DND-41 (cell line): ENCODE results near the gene ARHGEF4.

ENCODE experiments used
- ATAC-seq: fragments of 200-7000 bp; cut with Tn5 transposase; 3 replicates; pipeline ENCODE4 v1.9.1; 2021; ENCODE audit warnings: low read depth; ENCODE audit not compliant: insufficient read depth
- DNase-seq: peaks from one replicate; pipeline ENCODE4 v3.0.0-alpha.2; 2020
- H2AFZ ChIP-seq: 2 replicates; pipeline ENCODE4 v1.6.0; 2012; ENCODE audit warnings: low read depth, low read length
- H3K27ac ChIP-seq: 2 replicates; pipeline ENCODE4 v1.5.1; 2012; ENCODE audit warnings: low read length, inconsistent platforms
- H3K27me3 ChIP-seq: fragments of 200-600 bp; sonication (generic); 2 replicates; pipeline ENCODE4 v1.6.0; 2012; ENCODE audit warnings: low read length, mild to moderate bottlenecking, inconsistent platforms; ENCODE audit not compliant: insufficient read depth, poor library complexity
- H3K36me3 ChIP-seq: 2 replicates; pipeline ENCODE4 v1.5.1; 2012; ENCODE audit warnings: low read length, inconsistent platforms; ENCODE audit not compliant: insufficient read depth
- H3K4me1 ChIP-seq: 2 replicates; pipeline ENCODE4 v1.5.1; 2012; ENCODE audit warnings: mild to moderate bottlenecking, low read length; ENCODE audit not compliant: insufficient read depth
- H3K4me2 ChIP-seq: 2 replicates; pipeline ENCODE4 v1.6.0; 2012; ENCODE audit warnings: mild to moderate bottlenecking, moderate library complexity, low read length, inconsistent platforms; ENCODE audit not compliant: insufficient read depth
- H3K4me3 ChIP-seq, 2 experiments: fragments of 200-600 bp in 1 of 2; shearing (Covaris generic) in 1 of 2; 2 replicates each; pipeline ENCODE4 v1.5.1; 2012 to 2016; ENCODE audit warnings: inconsistent platforms in 2 of 2, low read length in 2 of 2, mild to moderate bottlenecking in 2 of 2, low read depth in 1 of 2, moderate library complexity in 1 of 2
- H3K79me2 ChIP-seq: 2 replicates; pipeline ENCODE4 v1.6.0; 2012; ENCODE audit warnings: low read length, inconsistent platforms; ENCODE audit not compliant: insufficient read depth
- H3K9ac ChIP-seq: 2 replicates; pipeline ENCODE4 v1.6.0; 2012; ENCODE audit warnings: low read depth, mild to moderate bottlenecking, inconsistent platforms, low read length, moderate library complexity
- H3K9me3 ChIP-seq: 2 replicates; pipeline ENCODE4 v1.5.1; 2012; ENCODE audit warnings: low read length, moderate library complexity, mild to moderate bottlenecking, inconsistent platforms; ENCODE audit not compliant: insufficient read depth, severe bottlenecking
- H4K20me1 ChIP-seq: 2 replicates; pipeline ENCODE4 v1.6.0; 2012; ENCODE audit warnings: low read length; ENCODE audit not compliant: insufficient read depth
- EZH2 ChIP-seq: IDR thresholded peaks from 3 replicates; pipeline ENCODE4 v1.6.1; 2012; ENCODE audit warnings: borderline replicate concordance, low read depth, mild to moderate bottlenecking, moderate library complexity, low read length, inconsistent platforms; ENCODE audit not compliant: severe bottlenecking
- TF ChIP-seq, protein P1 (sequence below): IDR thresholded peaks from 2 replicates; pipeline ENCODE4 v1.5.1; 2012; ENCODE audit warnings: borderline replicate concordance, low read length, moderate library complexity, mild to moderate bottlenecking; ENCODE audit not compliant: poor library complexity, severe bottlenecking; ENCODE audit errors: extremely low read depth

The ARHGEF4 gene

DNA sequence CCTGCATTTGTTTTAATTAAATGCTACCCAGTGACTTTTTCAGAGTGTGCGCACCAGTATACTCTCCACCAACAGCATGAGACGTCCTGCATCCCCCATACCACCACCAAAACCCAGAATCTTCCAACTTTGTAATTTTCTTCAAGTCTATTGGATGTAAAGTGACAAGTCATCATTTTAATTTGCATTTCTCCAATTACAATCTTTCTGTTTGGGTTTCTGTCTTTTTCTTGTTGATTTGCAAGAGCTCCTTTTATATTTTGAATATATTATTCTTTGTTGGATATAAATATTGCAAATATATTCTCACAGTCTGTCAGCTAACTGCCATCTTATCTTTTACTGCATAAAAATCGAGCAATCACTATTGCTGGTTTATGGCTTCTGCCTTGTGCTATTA, 160.0 kb downstream of the ARHGEF4 start:
- H2AFZ ChIP-seq = no peak overlapping the region
- H3K27me3 ChIP-seq = peaks cover 3% of the 10 kb centered on the region
- DNase-seq (no peak), ATAC-seq (no peak)
- H4K20me1 ChIP-seq = no peaks in the 10 kb centered on the region
- no peaks in the 10 kb centered on the region for H3K36me3 ChIP-seq
- no peak overlapping the region for H3K4me3 ChIP-seq
- H3K9me3 ChIP-seq = no peaks in the 10 kb centered on the region
- no peak overlapping the region for H3K27ac ChIP-seq
- no peak for TF ChIP-seq EZH2
- TF ChIP-seq, protein P1, sequence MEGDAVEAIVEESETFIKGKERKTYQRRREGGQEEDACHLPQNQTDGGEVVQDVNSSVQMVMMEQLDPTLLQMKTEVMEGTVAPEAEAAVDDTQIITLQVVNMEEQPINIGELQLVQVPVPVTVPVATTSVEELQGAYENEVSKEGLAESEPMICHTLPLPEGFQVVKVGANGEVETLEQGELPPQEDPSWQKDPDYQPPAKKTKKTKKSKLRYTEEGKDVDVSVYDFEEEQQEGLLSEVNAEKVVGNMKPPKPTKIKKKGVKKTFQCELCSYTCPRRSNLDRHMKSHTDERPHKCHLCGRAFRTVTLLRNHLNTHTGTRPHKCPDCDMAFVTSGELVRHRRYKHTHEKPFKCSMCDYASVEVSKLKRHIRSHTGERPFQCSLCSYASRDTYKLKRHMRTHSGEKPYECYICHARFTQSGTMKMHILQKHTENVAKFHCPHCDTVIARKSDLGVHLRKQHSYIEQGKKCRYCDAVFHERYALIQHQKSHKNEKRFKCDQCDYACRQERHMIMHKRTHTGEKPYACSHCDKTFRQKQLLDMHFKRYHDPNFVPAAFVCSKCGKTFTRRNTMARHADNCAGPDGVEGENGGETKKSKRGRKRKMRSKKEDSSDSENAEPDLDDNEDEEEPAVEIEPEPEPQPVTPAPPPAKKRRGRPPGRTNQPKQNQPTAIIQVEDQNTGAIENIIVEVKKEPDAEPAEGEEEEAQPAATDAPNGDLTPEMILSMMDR = no peak
- H3K4me2 ChIP-seq = no peak overlapping the region
- no peak overlapping the region for H3K9ac ChIP-seq
- no peaks in the 10 kb centered on the region for H3K4me1 ChIP-seq
- H3K79me2 ChIP-seq = no peaks in the 10 kb centered on the region

DNA sequence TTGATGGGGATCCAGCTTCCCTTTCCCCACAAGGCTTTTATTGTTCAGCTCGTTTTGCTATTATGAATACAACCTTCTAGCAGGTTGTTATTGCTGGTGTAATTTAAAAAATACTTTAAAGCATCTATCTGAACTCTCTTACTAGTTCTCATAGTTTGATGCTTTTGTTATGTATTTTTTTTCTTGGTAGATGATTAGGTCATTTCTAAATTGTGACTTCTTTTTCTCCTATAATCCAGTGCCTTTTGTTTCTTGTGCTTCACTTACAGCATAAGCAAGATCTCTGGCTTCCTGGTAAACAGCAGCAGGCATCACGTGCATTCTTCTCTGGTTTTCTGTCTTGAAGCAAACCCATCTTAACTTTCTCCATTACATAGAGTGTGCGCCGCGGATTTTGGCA, 160.5 kb downstream of the ARHGEF4 start:
- H3K79me2 ChIP-seq = no peaks in the 10 kb centered on the region
- no peaks in the 10 kb centered on the region for H3K9me3 ChIP-seq
- H3K36me3 ChIP-seq = no peaks in the 10 kb centered on the region
- TF ChIP-seq, protein P1 = no peak
- TF ChIP-seq EZH2 = no peak
- H3K4me2 ChIP-seq = no peak overlapping the region
- no peak for DNase-seq
- no peak for ATAC-seq
- H3K4me3 ChIP-seq = no peak overlapping the region
- H4K20me1 ChIP-seq = no peaks in the 10 kb centered on the region
- H3K4me1 ChIP-seq = no peaks in the 10 kb centered on the region
- peaks cover 3% of the 10 kb centered on the region for H3K27me3 ChIP-seq
- H3K27ac ChIP-seq = no peak overlapping the region
- no peak overlapping the region for H2AFZ ChIP-seq
- no peak overlapping the region for H3K9ac ChIP-seq

DNA sequence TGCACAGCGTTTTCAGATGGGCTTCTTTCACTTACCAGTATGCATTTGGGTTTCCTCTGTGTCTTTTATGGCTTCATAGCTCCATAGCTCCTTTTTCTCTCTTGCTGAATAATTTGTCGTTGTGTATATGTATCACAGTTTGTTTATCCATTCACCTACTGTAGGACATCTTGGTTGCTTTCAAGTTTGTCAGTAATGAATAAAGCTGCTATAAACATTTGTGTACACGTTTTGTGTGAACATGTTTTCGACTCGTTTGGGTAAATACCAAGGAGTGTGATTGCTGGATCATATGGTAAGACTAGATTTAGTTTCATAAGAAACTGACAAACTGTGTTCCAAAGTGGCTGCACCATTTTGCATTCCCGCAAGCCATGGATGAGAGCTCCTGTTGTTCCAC, 161.8 kb downstream of the ARHGEF4 start:
- Histone ChIP-seq H2AFZ (no peak overlapping the region), H3K79me2 (no peaks in the 10 kb centered on the region), H3K9ac (no peak overlapping the region), H3K4me2 (no peak overlapping the region), H3K4me3 (no peak overlapping the region), H3K4me1 (no peaks in the 10 kb centered on the region), H4K20me1 (no peaks in the 10 kb centered on the region), H3K27me3 (peaks cover 3% of the 10 kb centered on the region), H3K36me3 (no peaks in the 10 kb centered on the region), H3K9me3 (no peaks in the 10 kb centered on the region), H3K27ac (no peak overlapping the region)
- DNase-seq = no peak
- ATAC-seq = no peak
- no peak for TF ChIP-seq EZH2
- TF ChIP-seq, protein P1 = no peak
